A673 (cell line): ENCODE measurements around the gene WSCD2. TPM values are rescaled to one million over a fixed set of nuclear protein-coding genes. Genes with fewer than 3 reads are reported as not detected.

Experiments
- BruUV-seq: library from RNA; stranded (reverse); fragments of 400-500 nt; replicated peaks from 2 replicates; lab custom pipeline; 2021; lab: Mats Ljungman, UMichigan
- CTCF ChIA-PET: fragments of 300-600 bp; sonication (Branson Sonifier 250); formaldehyde crosslinking; loops from one replicate; lab custom pipeline; 2022; ENCODE audit warnings: antibody characterized with exemption; lab: Charles Lee
- POLR2A ChIA-PET: fragments of 300-600 bp; sonication (Branson Sonifier 250); formaldehyde crosslinking; loops from one replicate; lab custom pipeline; 2022; ENCODE audit warnings: antibody characterized with exemption; ENCODE audit not compliant: low non-redundant PET; lab: Charles Lee
- DNase-seq: peaks from one replicate; pipeline ENCODE4 v3.0.0-alpha.2; 2015; ENCODE audit warnings: low spot score
- H3K27ac ChIP-seq: fragments of 200-600 bp; sonication (generic); 2 replicates; pipeline ENCODE4 v1.5.1; 2016; ENCODE audit warnings: mixed run types, low read depth, mild to moderate bottlenecking, mixed read lengths, antibody characterized with exemption, low read length; ENCODE audit not compliant: poor library complexity, severe bottlenecking
- H3K27me3 ChIP-seq: fragments of 200-600 bp; sonication (generic); replicated peaks from 2 replicates; pipeline ENCODE4 v1.6.1; 2017; ENCODE audit warnings: mixed run types, low read depth, mild to moderate bottlenecking, mixed read lengths, antibody characterized with exemption, low read length; ENCODE audit not compliant: insufficient read depth, poor library complexity
- H3K36me3 ChIP-seq: fragments of 200-600 bp; sonication (generic); 2 replicates; pipeline ENCODE4 v1.6.1; 2016; ENCODE audit warnings: mixed run types, mild to moderate bottlenecking, mixed read lengths, antibody characterized with exemption, low read length; ENCODE audit not compliant: insufficient read depth, poor library complexity, severe bottlenecking
- H3K4me1 ChIP-seq: fragments of 200-600 bp; sonication (generic); 2 replicates; pipeline ENCODE4 v1.6.1; 2017; ENCODE audit warnings: mixed run types, mild to moderate bottlenecking, mixed read lengths, antibody characterized with exemption, low read length; ENCODE audit not compliant: insufficient read depth, poor library complexity, severe bottlenecking
- H3K4me3 ChIP-seq: fragments of 200-600 bp; sonication (generic); 2 replicates; pipeline ENCODE4 v1.5.1; 2016; ENCODE audit warnings: low read depth, mixed run types, mild to moderate bottlenecking, mixed read lengths, low read length; ENCODE audit not compliant: poor library complexity, severe bottlenecking
- H3K9me3 ChIP-seq: fragments of 200-600 bp; sonication (generic); 2 replicates; pipeline ENCODE4 v1.6.1; 2016; ENCODE audit warnings: mixed run types, low read depth, mild to moderate bottlenecking, mixed read lengths, antibody characterized with exemption, low read length; ENCODE audit not compliant: poor library complexity, severe bottlenecking
- CTCF ChIP-seq: fragments of 300-800, 200-600 bp; sonication (generic); conservative IDR thresholded peaks from 2 replicates; pipeline ENCODE4 v1.5.1; 2017; ENCODE audit warnings: low read depth, mild to moderate bottlenecking, antibody characterized with exemption, low read length, moderate library complexity, mixed read lengths
- EZH2 ChIP-seq: fragments of 200-600 bp; sonication (generic); IDR thresholded peaks from 2 replicates; pipeline ENCODE4 v1.6.1; 2017; ENCODE audit warnings: borderline replicate concordance, low read depth, mild to moderate bottlenecking, mixed read lengths, antibody characterized with exemption, low read length; ENCODE audit not compliant: poor library complexity, severe bottlenecking
- intact Hi-C: fragments of 100-400 bp; cut with micrococcal nuclease; formaldehyde crosslinking; loops from one replicate; pipeline ENCODE4 v1.10.0; 2022; ENCODE audit not compliant: unreplicated experiment
- total RNA-seq: library from RNA; stranded (reverse); gene quantifications from 2 replicates; pipeline ENCODE4 v1.2.3, GENCODE V29; 2021

The WSCD2 gene
- total RNA-seq, 1 experiment from 2014 or later: not detected

GRCh38 chr12:108270035-108270848 is 141.2 kb downstream of the WSCD2 start:
- intact Hi-C loops: no loop called here
- Histone ChIP-seq H3K27ac (no peak overlapping the region), H3K36me3 (no peaks in the 10 kb centered on the region), H3K9me3 (no peaks in the 10 kb centered on the region), H3K4me3 (no peak overlapping the region), H3K27me3 (peaks cover 26% of the 10 kb centered on the region), H3K4me1 (peaks cover 27% of the 10 kb centered on the region)
- ChIA-PET CTCF (no interaction called here), POLR2A (interaction anchor here (0.7 kb wide), 1 partner anchor 486 kb away, joined by 4 read pairs; no protein-coding TSS in a partner anchor)
- TF ChIP-seq EZH2 (no peak), CTCF (no peak)
- BruUV-seq: no TSS peak
- no peak for DNase-seq

- BruUV-seq: no TSS peak
- ChIA-PET POLR2A (no interaction called here), CTCF (no interaction called here)
- TF ChIP-seq CTCF (no peak), EZH2 (no peak)
- H3K4me1 ChIP-seq: peaks cover 27% of the 10 kb centered on the region
- peaks cover 20% of the 10 kb centered on the region for H3K27me3 ChIP-seq
- intact Hi-C loops: no loop called here
- H3K27ac ChIP-seq: no peak overlapping the region
- DNase-seq: no peak
- H3K36me3 ChIP-seq: no peaks in the 10 kb centered on the region
- no peaks in the 10 kb centered on the region for H3K9me3 ChIP-seq
- no peak overlapping the region for H3K4me3 ChIP-seq
These were observed 141.7 kb downstream of the WSCD2 start for GRCh38 chr12:108270849-108271143.

GRCh38 chr12:108271951-108272872 is 143.1 kb downstream of the WSCD2 start:
- Histone ChIP-seq H3K4me3 (no peak overlapping the region), H3K27ac (peak overlapping the region; percentile 6), H3K27me3 (peaks cover 7% of the 10 kb centered on the region), H3K9me3 (no peaks in the 10 kb centered on the region), H3K4me1 (peaks cover 27% of the 10 kb centered on the region), H3K36me3 (no peaks in the 10 kb centered on the region)
- BruUV-seq: no TSS peak
- TF ChIP-seq CTCF: no peak
- no peak for TF ChIP-seq EZH2
- intact Hi-C loops: no loop called here
- ChIA-PET CTCF (interaction anchor here (0.5 kb wide), 1 partner anchor 1986 kb away, joined by 4 read pairs; no protein-coding TSS in a partner anchor), POLR2A (no interaction called here)
- peak; percentile 76 for DNase-seq
